ENCODE data around the gene TMEM53. TPM values are rescaled to one million over a fixed set of nuclear protein-coding genes. Genes with fewer than 3 reads are reported as not detected.

Gene TMEM53
- total RNA-seq, 4 donors from 2014 or later = 7.6 to 14.0 (median 10.3) TPM

DNA sequence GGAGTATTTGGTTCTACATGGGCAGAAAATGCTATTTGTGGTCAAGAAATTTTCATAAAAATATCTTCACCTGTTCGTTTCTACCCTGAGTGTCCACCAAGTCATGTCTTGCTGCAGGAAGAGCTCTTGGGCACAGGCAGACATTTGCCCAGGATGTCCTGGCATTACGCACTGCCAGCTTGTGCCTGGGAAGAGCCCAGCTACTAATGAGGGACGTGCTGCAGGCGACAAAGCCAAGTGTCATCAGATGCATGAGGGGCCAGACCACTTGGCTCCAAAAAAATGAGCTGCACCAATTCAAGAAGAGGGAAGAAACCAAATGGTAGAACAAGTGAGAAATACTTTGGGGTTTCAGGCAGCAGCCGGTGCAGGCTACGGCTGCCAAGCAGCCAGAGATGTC is 43.8 kb upstream of the TMEM53 start:
- TF ChIP-seq, protein P1, sequence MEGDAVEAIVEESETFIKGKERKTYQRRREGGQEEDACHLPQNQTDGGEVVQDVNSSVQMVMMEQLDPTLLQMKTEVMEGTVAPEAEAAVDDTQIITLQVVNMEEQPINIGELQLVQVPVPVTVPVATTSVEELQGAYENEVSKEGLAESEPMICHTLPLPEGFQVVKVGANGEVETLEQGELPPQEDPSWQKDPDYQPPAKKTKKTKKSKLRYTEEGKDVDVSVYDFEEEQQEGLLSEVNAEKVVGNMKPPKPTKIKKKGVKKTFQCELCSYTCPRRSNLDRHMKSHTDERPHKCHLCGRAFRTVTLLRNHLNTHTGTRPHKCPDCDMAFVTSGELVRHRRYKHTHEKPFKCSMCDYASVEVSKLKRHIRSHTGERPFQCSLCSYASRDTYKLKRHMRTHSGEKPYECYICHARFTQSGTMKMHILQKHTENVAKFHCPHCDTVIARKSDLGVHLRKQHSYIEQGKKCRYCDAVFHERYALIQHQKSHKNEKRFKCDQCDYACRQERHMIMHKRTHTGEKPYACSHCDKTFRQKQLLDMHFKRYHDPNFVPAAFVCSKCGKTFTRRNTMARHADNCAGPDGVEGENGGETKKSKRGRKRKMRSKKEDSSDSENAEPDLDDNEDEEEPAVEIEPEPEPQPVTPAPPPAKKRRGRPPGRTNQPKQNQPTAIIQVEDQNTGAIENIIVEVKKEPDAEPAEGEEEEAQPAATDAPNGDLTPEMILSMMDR (IDR thresholded peaks at IDR 0.05) = no peak
- ATAC-seq (ENCODE audit: low FRiP score) = no peak
- DNase-seq (ENCODE audit: low spot score) = no peak

GRCh38 chr1:44717653-44718052 is 43.4 kb upstream of the TMEM53 start:
- TF ChIP-seq, protein P1 (IDR thresholded peaks at IDR 0.05) = no peak
- DNase-seq (ENCODE audit: low spot score) (no peak), ATAC-seq (ENCODE audit: low FRiP score) (no peak)

DNA sequence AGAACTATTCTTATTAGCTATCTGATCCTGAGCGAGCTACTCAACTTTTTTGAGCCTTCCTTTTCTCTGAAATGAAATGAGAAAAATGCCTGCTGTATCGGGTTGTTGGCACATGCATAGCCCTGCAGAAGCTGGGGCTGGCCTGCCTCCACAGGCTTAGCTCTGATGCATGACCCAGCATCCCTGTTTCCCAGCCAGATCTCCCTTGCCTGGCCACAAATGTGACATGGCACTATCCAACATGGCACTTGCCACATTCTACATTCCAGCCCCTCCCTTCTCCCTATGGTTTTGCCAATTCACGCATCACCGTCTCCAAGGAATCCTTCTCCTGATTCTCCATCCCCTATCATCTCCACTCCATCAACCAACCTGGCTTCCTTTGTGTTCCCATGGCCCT is 42.9 kb upstream of the TMEM53 start:
- TF ChIP-seq, protein P1 (IDR thresholded peaks at IDR 0.05) = no peak
- ATAC-seq (ENCODE audit: low FRiP score) (no peak), DNase-seq (ENCODE audit: low spot score) (no peak)

- ATAC-seq (ENCODE audit: low FRiP score) (peak; percentile 90), DNase-seq (ENCODE audit: low spot score) (no peak)
- TF ChIP-seq, protein P1 (IDR thresholded peaks at IDR 0.05) = no peak
These were observed 40.8 kb upstream of the TMEM53 start for GRCh38 chr1:44714944-44715571.

DNA sequence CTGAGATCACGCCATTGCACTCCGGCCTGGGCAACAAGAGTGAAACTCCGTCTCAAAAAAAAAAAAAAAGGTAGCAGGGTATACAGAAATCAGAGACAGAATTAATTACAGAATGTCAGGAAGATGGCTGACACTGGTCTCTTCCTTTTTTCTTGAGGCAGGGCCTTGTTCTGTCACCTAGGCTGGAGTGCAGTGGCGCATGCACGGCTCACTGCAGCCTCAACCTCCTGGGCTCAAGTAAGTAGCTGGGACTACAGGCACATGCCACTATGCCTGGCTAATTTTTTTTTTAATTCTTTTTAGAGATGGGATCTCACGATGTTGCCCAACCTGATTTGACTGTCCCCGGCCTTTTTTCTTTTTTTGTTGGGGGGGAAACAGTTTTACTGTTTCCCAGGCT is 40.3 kb upstream of the TMEM53 start:
- no peak for DNase-seq (ENCODE audit: low spot score)
- TF ChIP-seq, protein P1 (IDR thresholded peaks at IDR 0.05) = no peak
- no peak for ATAC-seq (ENCODE audit: low FRiP score)

DNA sequence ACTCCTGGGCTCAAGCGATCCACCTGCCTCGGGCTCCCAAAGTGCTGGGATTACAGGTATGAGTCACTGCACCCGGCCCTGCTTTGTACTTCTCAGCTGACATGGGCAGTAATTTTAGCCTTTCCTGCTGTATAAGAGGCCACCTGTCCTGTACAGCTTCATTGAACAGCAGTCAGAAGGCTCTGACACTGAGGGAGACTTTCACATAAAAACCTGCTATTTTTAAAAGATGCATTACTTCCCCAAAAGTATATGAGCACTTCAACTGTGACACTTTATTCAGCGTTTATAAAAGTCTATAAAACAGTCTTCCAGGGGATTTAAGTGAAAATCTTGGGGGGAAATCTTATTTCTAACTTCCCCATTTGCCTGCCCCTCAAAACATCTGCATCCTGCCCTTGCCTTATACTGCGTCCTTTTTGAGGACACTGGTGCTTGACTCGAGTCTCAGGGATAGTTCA is 39.1 kb upstream of the TMEM53 start:
- no peak for DNase-seq (ENCODE audit: low spot score)
- no peak for ATAC-seq (ENCODE audit: low FRiP score)
- TF ChIP-seq, protein P1 (IDR thresholded peaks at IDR 0.05) = no peak
